ENCODE results near the gene ARHGAP1. TPM values are rescaled to one million over a fixed set of nuclear protein-coding genes. Genes with fewer than 3 reads are reported as not detected.

The ARHGAP1 gene
- total RNA-seq, 2 experiments from 2014 or later = 40.2 to 50.0 TPM

GRCh38 chr11:46667043-46667481 is 33.4 kb downstream of the ARHGAP1 start:
- ATAC-seq = no peak
- CTCF ChIA-PET = no interaction called here
- Mint-ChIP-seq H3K27me3 (no peaks in the 10 kb centered on the region), H3K36me3 (ENCODE audit: low read depth) (peaks cover 26% of the 10 kb centered on the region), H3K9me3 (ENCODE audit: low read depth) (no peaks in the 10 kb centered on the region), H3K27ac (peak overlapping the region; percentile 49), H3K4me3 (no peak overlapping the region), H3K4me1 (peaks cover 26% of the 10 kb centered on the region)
- POLR2A ChIA-PET = no interaction called here
- DNase-seq = no peak
- intact Hi-C loops (cut with DNase I, micrococcal nuclease) = no loop called here

DNA sequence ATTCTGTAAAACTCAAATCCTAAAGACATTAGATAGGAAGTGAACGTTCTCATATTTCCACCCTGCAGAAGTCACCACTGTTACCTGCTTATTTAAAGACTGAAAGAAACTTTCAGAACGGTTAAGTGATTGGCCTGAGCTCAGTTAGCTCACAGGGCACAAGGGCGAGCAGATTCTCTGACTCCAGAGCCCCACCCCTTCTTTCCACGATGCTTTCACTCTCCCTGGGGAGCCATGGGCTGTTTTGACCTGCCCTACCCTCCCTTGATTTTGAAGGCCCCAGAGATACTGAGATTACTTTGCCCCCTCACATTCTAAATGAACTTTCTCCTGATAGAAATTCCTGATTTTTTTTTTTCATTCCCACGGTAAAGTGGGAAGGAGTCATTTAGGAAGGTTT is 33.9 kb downstream of the ARHGAP1 start:
- Mint-ChIP-seq H3K27ac (peak overlapping the region; percentile 42), H3K36me3 (ENCODE audit: low read depth) (peaks cover 22% of the 10 kb centered on the region), H3K4me1 (peaks cover 20% of the 10 kb centered on the region), H3K9me3 (ENCODE audit: low read depth) (no peaks in the 10 kb centered on the region), H3K27me3 (no peaks in the 10 kb centered on the region), H3K4me3 (no peak overlapping the region)
- ATAC-seq (no peak), DNase-seq (no peak)
- CTCF ChIA-PET = interaction anchor here (0.7 kb wide), 1 partner anchor 27 kb away, joined by 4 read pairs; no protein-coding TSS in a partner anchor
- POLR2A ChIA-PET = no interaction called here
- intact Hi-C loops (cut with DNase I, micrococcal nuclease) = no loop called here

- intact Hi-C loops (cut with DNase I, micrococcal nuclease) = no loop called here
- H3K27ac Mint-ChIP-seq = no peak overlapping the region
- no peak for DNase-seq
- H3K4me1 Mint-ChIP-seq = peaks cover 9% of the 10 kb centered on the region
- H3K36me3 Mint-ChIP-seq (ENCODE audit: low read depth) = peaks cover 17% of the 10 kb centered on the region
- ChIA-PET CTCF (interaction anchor here (0.7 kb wide), 1 partner anchor 132 kb away, joined by 3 read pairs; no protein-coding TSS in a partner anchor), POLR2A (no interaction called here)
- H3K9me3 Mint-ChIP-seq (ENCODE audit: low read depth) = no peaks in the 10 kb centered on the region
- no peak for ATAC-seq
- H3K4me3 Mint-ChIP-seq = no peak overlapping the region
- H3K27me3 Mint-ChIP-seq = no peaks in the 10 kb centered on the region
Measured at GRCh38 chr11:46665356-46665755, 35.1 kb downstream of the ARHGAP1 start.

DNA sequence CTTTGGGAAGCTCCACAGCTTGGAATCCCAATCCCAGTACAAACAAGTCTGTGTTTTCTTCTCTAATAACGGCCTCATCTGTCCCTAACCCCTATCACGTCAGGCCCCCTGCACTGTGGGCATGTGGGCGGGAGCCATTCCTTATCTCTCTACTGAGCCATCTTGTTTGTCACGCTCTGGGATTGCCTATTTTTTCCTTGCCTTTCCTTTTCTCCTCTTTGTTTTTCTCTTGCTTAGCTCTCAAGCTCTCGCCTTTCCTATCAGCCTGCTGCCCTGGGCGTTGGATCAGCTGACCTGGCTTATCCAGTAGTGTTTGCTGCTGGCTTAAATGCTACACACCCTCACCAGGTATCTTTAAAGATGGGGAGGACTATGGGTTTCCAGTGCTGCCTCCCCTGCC is 35.8 kb downstream of the ARHGAP1 start:
- ATAC-seq (no peak), DNase-seq (no peak)
- H3K4me3 Mint-ChIP-seq = no peak overlapping the region
- H3K36me3 Mint-ChIP-seq (ENCODE audit: low read depth) = peaks cover 16% of the 10 kb centered on the region
- intact Hi-C loops (cut with DNase I, micrococcal nuclease) = no loop called here
- H3K4me1 Mint-ChIP-seq = peaks cover 4% of the 10 kb centered on the region
- ChIA-PET POLR2A (no interaction called here), CTCF (no interaction called here)
- no peaks in the 10 kb centered on the region for H3K9me3 Mint-ChIP-seq (ENCODE audit: low read depth)
- H3K27ac Mint-ChIP-seq = no peak overlapping the region
- no peaks in the 10 kb centered on the region for H3K27me3 Mint-ChIP-seq

GRCh38 chr11:46663277-46663940 is 37.0 kb downstream of the ARHGAP1 start:
- no peaks in the 10 kb centered on the region for H3K4me1 Mint-ChIP-seq
- intact Hi-C loops (cut with DNase I, micrococcal nuclease) = no loop called here
- no peaks in the 10 kb centered on the region for H3K9me3 Mint-ChIP-seq (ENCODE audit: low read depth)
- ATAC-seq = no peak
- DNase-seq = no peak
- no peaks in the 10 kb centered on the region for H3K27me3 Mint-ChIP-seq
- CTCF ChIA-PET = interaction anchor here (0.7 to 1.2 kb wide), 3 partner anchors 9 to 37 kb away, joined by 3 read pairs; partner anchors contain the start of genes ARHGAP1 and ZNF408
- H3K27ac Mint-ChIP-seq = no peak overlapping the region
- no peak overlapping the region for H3K4me3 Mint-ChIP-seq
- peaks cover 15% of the 10 kb centered on the region for H3K36me3 Mint-ChIP-seq (ENCODE audit: low read depth)
- POLR2A ChIA-PET = no interaction called here

DNA sequence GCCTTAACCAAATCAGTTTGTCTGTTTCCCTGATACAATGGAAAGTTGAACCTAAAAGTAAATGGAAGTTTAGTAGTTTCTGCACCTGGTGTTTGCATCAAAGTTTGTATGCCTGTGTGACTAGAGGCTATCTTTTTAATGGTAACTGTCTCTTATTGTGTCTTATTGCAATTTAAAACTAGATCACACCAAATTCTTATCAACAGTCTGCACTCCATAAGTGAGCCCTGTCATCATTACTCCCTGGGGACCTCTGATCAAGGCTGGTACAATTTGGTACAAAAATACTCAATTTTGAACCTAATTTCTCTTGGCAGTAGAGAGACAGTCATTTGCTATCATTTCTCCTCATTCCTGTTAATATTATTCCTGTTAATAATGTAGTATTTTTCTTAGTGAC is 38.1 kb downstream of the ARHGAP1 start:
- no peak overlapping the region for H3K4me3 Mint-ChIP-seq
- H3K4me1 Mint-ChIP-seq = no peaks in the 10 kb centered on the region
- no peaks in the 10 kb centered on the region for H3K27me3 Mint-ChIP-seq
- intact Hi-C loops (cut with DNase I, micrococcal nuclease) = no loop called here
- CTCF ChIA-PET = interaction anchor here (0.6 kb wide), 1 partner anchor 698 kb away, joined by 3 read pairs; no protein-coding TSS in a partner anchor
- ATAC-seq = no peak
- POLR2A ChIA-PET = no interaction called here
- H3K27ac Mint-ChIP-seq = no peak overlapping the region
- DNase-seq = no peak
- H3K9me3 Mint-ChIP-seq (ENCODE audit: low read depth) = no peaks in the 10 kb centered on the region
- peaks cover 21% of the 10 kb centered on the region for H3K36me3 Mint-ChIP-seq (ENCODE audit: low read depth)

GRCh38 chr11:46661836-46662235 is 38.6 kb downstream of the ARHGAP1 start:
- POLR2A ChIA-PET = no interaction called here
- Mint-ChIP-seq H3K9me3 (ENCODE audit: low read depth) (no peaks in the 10 kb centered on the region), H3K36me3 (ENCODE audit: low read depth) (peaks cover 20% of the 10 kb centered on the region), H3K4me1 (no peaks in the 10 kb centered on the region), H3K4me3 (no peak overlapping the region), H3K27ac (no peak overlapping the region), H3K27me3 (no peaks in the 10 kb centered on the region)
- intact Hi-C loops (cut with DNase I, micrococcal nuclease) = no loop called here
- ATAC-seq (no peak), DNase-seq (no peak)
- CTCF ChIA-PET = interaction anchor here (0.5 kb wide), 1 partner anchor 677 kb away, joined by 3 read pairs; no protein-coding TSS in a partner anchor

DNA sequence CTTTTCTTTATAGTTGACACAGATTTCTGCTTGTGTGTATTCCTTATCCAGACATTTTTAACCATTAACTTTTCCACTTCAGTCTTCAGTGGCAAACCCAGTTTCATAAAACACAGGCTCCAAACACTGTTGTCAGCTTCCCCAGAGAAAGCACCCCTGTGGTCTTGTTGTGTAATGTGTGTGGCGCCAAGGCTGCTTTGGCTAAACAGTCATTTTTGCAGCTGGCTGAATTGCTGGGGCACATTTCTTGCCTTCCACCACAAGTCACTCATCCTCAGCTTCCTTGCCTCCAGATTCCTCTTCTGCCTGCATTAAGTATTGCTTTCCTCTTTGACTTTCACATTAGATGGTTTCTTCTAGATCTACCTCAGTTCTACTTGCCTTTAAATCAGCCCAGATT is 40.5 kb downstream of the ARHGAP1 start:
- H3K27me3 Mint-ChIP-seq = no peaks in the 10 kb centered on the region
- H3K4me3 Mint-ChIP-seq = no peak overlapping the region
- no peak for DNase-seq
- H3K27ac Mint-ChIP-seq = no peak overlapping the region
- H3K36me3 Mint-ChIP-seq (ENCODE audit: low read depth) = peaks cover 13% of the 10 kb centered on the region
- intact Hi-C loops (cut with DNase I, micrococcal nuclease) = no loop called here
- ChIA-PET POLR2A (no interaction called here), CTCF (no interaction called here)
- no peaks in the 10 kb centered on the region for H3K9me3 Mint-ChIP-seq (ENCODE audit: low read depth)
- no peaks in the 10 kb centered on the region for H3K4me1 Mint-ChIP-seq
- no peak for ATAC-seq

- no peak overlapping the region for H3K27ac Mint-ChIP-seq
- CTCF ChIA-PET = no interaction called here
- peaks cover 13% of the 10 kb centered on the region for H3K36me3 Mint-ChIP-seq (ENCODE audit: low read depth)
- ATAC-seq = no peak
- H3K27me3 Mint-ChIP-seq = no peaks in the 10 kb centered on the region
- intact Hi-C loops (cut with DNase I, micrococcal nuclease) = no loop called here
- H3K4me1 Mint-ChIP-seq = no peaks in the 10 kb centered on the region
- no peak for DNase-seq
- H3K4me3 Mint-ChIP-seq = no peak overlapping the region
- POLR2A ChIA-PET = no interaction called here
- H3K9me3 Mint-ChIP-seq (ENCODE audit: low read depth) = no peaks in the 10 kb centered on the region
Measured at GRCh38 chr11:46658259-46658658, 42.2 kb downstream of the ARHGAP1 start.

GRCh38 chr11:46657186-46657585 is 43.2 kb downstream of the ARHGAP1 start:
- DNase-seq (no peak), ATAC-seq (no peak)
- Mint-ChIP-seq H3K36me3 (ENCODE audit: low read depth) (peaks cover 13% of the 10 kb centered on the region), H3K9me3 (ENCODE audit: low read depth) (no peaks in the 10 kb centered on the region), H3K4me3 (no peak overlapping the region), H3K27me3 (no peaks in the 10 kb centered on the region), H3K4me1 (no peaks in the 10 kb centered on the region), H3K27ac (no peak overlapping the region)
- intact Hi-C loops (cut with DNase I, micrococcal nuclease) = no loop called here
- POLR2A ChIA-PET = interaction anchor here (0.7 kb wide), 1 partner anchor 954 kb away, joined by 4 read pairs; no protein-coding TSS in a partner anchor
- CTCF ChIA-PET = interaction anchor here (0.6 to 0.7 kb wide), 2 partner anchors 58 to 317 kb away, joined by 3 read pairs; no protein-coding TSS in a partner anchor

DNA sequence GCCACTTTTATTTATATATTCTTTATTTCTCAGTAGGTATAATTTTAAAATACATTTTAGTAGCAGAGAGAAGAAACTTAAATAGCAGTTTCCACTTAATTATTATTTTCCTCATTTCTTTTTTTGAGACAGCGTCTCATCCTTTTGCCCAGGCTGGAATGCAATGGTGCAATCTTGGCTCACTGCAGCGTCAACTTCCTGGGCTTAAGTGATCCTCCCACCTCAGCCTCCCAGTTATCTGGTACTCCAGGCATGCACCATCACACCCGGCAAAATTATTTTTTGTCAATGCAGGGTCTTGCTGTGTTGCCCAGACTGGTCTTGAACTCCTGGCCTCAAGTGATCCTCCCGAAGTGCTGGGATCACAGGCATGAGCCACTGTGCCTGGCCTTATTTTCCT is 44.8 kb downstream of the ARHGAP1 start:
- no peak for ATAC-seq
- no peak for DNase-seq
- POLR2A ChIA-PET = no interaction called here
- CTCF ChIA-PET = no interaction called here
- Mint-ChIP-seq H3K27me3 (no peaks in the 10 kb centered on the region), H3K4me3 (no peak overlapping the region), H3K36me3 (ENCODE audit: low read depth) (peaks cover 13% of the 10 kb centered on the region), H3K4me1 (no peaks in the 10 kb centered on the region), H3K27ac (no peak overlapping the region), H3K9me3 (ENCODE audit: low read depth) (no peaks in the 10 kb centered on the region)
- intact Hi-C loops (cut with DNase I, micrococcal nuclease) = no loop called here

DNA sequence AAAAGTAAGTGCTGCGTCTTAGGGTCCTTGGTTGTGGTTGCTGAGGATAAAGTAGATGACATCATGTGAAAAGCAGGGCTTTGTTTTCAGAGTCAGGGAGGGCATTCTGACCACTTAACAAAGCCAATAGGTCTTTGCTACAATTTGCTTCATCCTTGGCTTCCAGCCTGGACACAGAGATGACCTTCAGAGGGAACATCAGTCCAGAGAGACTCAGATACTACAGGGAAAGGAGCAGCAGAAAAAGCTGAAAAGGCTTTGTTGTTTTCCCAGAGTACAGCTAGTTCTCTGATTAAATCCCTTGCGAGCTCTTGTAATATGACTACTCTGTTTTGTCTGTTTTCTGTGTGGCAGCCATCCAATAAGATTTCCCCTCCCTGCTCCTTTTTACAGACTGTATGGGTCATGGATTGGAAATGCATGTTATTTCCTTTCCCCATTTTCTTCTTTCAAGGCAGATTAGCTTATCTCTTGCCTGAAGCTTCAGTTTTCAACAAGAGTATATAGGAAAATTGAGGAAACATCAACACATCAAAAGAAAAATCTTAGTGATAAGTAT is 51.2 kb downstream of the ARHGAP1 start:
- ATAC-seq (no peak), DNase-seq (no peak)
- H3K27me3 Mint-ChIP-seq = no peaks in the 10 kb centered on the region
- H3K4me1 Mint-ChIP-seq = no peaks in the 10 kb centered on the region
- no peak overlapping the region for H3K27ac Mint-ChIP-seq
- intact Hi-C loops (cut with DNase I, micrococcal nuclease) = no loop called here
- POLR2A ChIA-PET = no interaction called here
- H3K4me3 Mint-ChIP-seq = no peak overlapping the region
- no peaks in the 10 kb centered on the region for H3K9me3 Mint-ChIP-seq (ENCODE audit: low read depth)
- CTCF ChIA-PET = no interaction called here
- peaks cover 16% of the 10 kb centered on the region for H3K36me3 Mint-ChIP-seq (ENCODE audit: low read depth)

Data from activated CD4-positive, alpha-beta T cell treated with anti-CD3 and anti-CD28 coated beads for 36 hours (primary cell).